Ascending aorta (tissue), 2 donors: ENCODE data around the gene CSNK1E. TPM values are rescaled to one million over a fixed set of nuclear protein-coding genes. Genes with fewer than 3 reads are reported as not detected.

Experiments used
- DNase-seq, 2 donors: peaks; one replicate each; pipeline ENCODE4 v3.0.0-alpha.2; 2019; ENCODE audit warnings: low spot score in 2 of 2
- H3K27ac ChIP-seq, 2 donors: fragments of 200-600 bp; sonication (generic); one replicate each; pipeline ENCODE4 v1.5.1; 2016 to 2017; ENCODE audit warnings: mild to moderate bottlenecking in 1 of 2
- H3K27me3 ChIP-seq: fragments of 200-600 bp; sonication (generic); one replicate; pipeline ENCODE4 v1.5.1; 2017
- H3K36me3 ChIP-seq, 2 donors: fragments of 200-600 bp; sonication (generic); one replicate each; pipeline ENCODE4 v1.5.1; 2016
- H3K4me1 ChIP-seq, 2 donors: fragments of 200-600 bp; sonication (generic); one replicate each; pipeline ENCODE4 v1.5.1; 2016 to 2017; ENCODE audit warnings: mild to moderate bottlenecking in 1 of 2
- H3K4me3 ChIP-seq, 2 donors: fragments of 200-600 bp; sonication (generic); one replicate each; pipeline ENCODE4 v1.5.1; 2016 to 2017; ENCODE audit warnings: mild to moderate bottlenecking in 1 of 2
- H3K9me3 ChIP-seq, 2 donors: fragments of 200-600 bp; sonication (generic); one replicate each; pipeline ENCODE4 v1.5.1; 2016
- intact Hi-C: fragments of 100-400 bp; cut with DNase I; formaldehyde crosslinking; loops from one replicate; pipeline ENCODE4 v1.15.1; 2023
- total RNA-seq: library from RNA; depleted of rRNA; stranded (reverse); fragments of >200 nt; gene quantifications from one replicate; pipeline ENCODE4 v1.1.0, GENCODE V29; 2016
- TF ChIP-seq, protein P1 (sequence below), 3 experiments: fragments of 200-600 bp in 2 of 3; fragments of 450-650 bp in 1 of 3; sonication (generic) in 2 of 3; IDR thresholded peaks; one replicate each; pipeline ENCODE4 v1.5.1; 2016 to 2019; ENCODE audit warnings: antibody characterized with exemption in 3 of 3, mild to moderate bottlenecking in 1 of 3, moderate library complexity in 1 of 3

Gene CSNK1E
- total RNA-seq, 1 donor from 2014 or later: 185 TPM

DNA sequence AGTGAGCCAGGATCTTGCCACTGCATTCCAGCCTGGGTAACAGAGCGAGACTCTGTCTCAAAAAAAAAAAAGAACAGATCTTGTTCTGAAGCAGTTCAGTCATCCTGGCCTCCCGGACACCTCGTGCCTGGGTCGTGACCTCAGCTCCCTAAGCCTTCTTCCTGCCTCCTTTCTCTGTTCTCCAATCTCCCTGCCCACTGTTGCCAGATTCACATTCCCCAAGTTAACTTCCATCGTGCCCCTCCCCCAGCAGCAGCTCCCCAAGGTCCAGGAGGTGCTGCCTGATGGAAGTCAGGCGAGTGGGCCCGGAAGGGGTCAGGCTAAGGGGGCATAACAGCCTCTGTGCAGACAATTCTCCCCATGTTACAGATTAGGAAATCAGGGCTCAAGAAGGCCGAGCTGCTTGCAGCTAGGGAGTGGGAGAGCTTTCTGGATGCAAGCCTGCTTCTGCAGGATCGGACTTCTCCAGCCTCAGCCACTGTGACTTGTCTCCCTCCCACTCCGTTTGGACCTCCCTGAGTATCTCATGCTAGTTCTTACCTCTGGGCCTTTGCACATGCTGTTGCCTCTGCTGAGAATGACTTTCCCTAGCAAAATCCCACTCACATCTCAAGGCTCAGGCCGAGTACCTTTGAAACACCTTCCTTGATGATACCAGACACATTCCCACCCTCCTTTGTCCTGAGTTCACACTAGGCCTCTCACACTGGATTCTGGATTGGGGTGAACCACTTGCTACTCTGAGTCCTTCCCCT lies 30.1 kb downstream of the CSNK1E start:
- H3K36me3 ChIP-seq: peaks cover 13 to 25% of the 10 kb centered on the region in 2 donors
- TF ChIP-seq, protein P1, sequence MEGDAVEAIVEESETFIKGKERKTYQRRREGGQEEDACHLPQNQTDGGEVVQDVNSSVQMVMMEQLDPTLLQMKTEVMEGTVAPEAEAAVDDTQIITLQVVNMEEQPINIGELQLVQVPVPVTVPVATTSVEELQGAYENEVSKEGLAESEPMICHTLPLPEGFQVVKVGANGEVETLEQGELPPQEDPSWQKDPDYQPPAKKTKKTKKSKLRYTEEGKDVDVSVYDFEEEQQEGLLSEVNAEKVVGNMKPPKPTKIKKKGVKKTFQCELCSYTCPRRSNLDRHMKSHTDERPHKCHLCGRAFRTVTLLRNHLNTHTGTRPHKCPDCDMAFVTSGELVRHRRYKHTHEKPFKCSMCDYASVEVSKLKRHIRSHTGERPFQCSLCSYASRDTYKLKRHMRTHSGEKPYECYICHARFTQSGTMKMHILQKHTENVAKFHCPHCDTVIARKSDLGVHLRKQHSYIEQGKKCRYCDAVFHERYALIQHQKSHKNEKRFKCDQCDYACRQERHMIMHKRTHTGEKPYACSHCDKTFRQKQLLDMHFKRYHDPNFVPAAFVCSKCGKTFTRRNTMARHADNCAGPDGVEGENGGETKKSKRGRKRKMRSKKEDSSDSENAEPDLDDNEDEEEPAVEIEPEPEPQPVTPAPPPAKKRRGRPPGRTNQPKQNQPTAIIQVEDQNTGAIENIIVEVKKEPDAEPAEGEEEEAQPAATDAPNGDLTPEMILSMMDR (IDR thresholded peaks at IDR 0.05): no peak
- H3K4me3 ChIP-seq: no peak overlapping the region
- no peak overlapping the region for H3K27ac ChIP-seq
- H3K4me1 ChIP-seq: peaks cover 3 to 15% of the 10 kb centered on the region in 2 donors
- H3K27me3 ChIP-seq: no peaks in the 10 kb centered on the region
- no peak for DNase-seq
- intact Hi-C loops: no loop called here
- H3K9me3 ChIP-seq: no peaks in the 10 kb centered on the region

DNA sequence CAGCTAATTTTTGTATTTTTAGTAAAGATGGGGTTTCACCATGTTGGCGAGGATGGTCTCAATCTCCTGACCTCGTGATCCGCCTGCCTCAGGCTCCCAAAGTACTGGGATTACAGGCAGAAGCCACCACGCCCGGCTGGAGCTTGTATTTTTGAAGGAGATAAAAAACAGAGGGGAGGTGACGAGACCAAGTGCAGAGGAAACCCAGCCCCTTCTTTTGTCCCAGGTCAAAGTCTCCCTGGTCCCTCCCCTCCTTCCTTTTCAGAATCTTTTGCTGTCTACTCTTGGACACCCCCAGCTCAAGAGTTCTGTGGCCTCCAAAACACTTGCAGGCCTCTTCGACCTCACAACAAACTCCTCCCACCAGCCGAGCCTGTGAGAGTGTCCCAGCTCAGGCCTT lies 32.2 kb downstream of the CSNK1E start:
- intact Hi-C loops: loop anchor here (2.0 kb wide), 1 partner anchor 20 kb away; no protein-coding TSS in a partner anchor
- peak overlapping the region; percentile 71 to 95 for H3K27ac ChIP-seq

GRCh38 chr22:38284042-38284402 lies 33.2 kb downstream of the CSNK1E start:
- peak in 1 of 2 donors; percentile 92 for DNase-seq
- intact Hi-C loops: loop anchor here (2.0 to 5.0 kb wide), 2 partner anchors 21 to 47 kb away; no protein-coding TSS in a partner anchor
- Histone ChIP-seq H3K4me1 (peaks cover 3 to 15% of the 10 kb centered on the region in 2 donors), H3K36me3 (peaks cover 4 to 9% of the 10 kb centered on the region in 2 donors), H3K4me3 (no peak overlapping the region), H3K27ac (peak overlapping the region; percentile 71 to 95), H3K27me3 (no peaks in the 10 kb centered on the region), H3K9me3 (no peaks in the 10 kb centered on the region)
- TF ChIP-seq, protein P1 (IDR thresholded peaks at IDR 0.05): no peak

More for the DNA sequence above, 32.2 kb downstream of the CSNK1E start:
- peaks cover 4 to 13% of the 10 kb centered on the region in 2 donors for H3K36me3 ChIP-seq
- TF ChIP-seq, protein P1 (IDR thresholded peaks at IDR 0.05): no peak
- H3K9me3 ChIP-seq: no peaks in the 10 kb centered on the region
- peaks cover 3 to 15% of the 10 kb centered on the region in 2 donors for H3K4me1 ChIP-seq
- H3K4me3 ChIP-seq: no peak overlapping the region
- DNase-seq: no peak
- no peaks in the 10 kb centered on the region for H3K27me3 ChIP-seq

- no peak overlapping the region for H3K4me3 ChIP-seq
- no peaks in the 10 kb centered on the region for H3K27me3 ChIP-seq
- intact Hi-C loops: loop anchor here (5.0 kb wide), 1 partner anchor 45 kb away; no protein-coding TSS in a partner anchor
- no peaks in the 10 kb centered on the region for H3K9me3 ChIP-seq
- peak overlapping the region in 1 of 2 donors; percentile 95 for H3K27ac ChIP-seq
- peaks cover 3 to 15% of the 10 kb centered on the region in 2 donors for H3K4me1 ChIP-seq
- DNase-seq: no peak
- H3K36me3 ChIP-seq: no peaks in the 10 kb centered on the region
- TF ChIP-seq, protein P1 (IDR thresholded peaks at IDR 0.05): no peak
Observed at GRCh38 chr22:38282397-38282796, 34.8 kb downstream of the CSNK1E start.

DNA sequence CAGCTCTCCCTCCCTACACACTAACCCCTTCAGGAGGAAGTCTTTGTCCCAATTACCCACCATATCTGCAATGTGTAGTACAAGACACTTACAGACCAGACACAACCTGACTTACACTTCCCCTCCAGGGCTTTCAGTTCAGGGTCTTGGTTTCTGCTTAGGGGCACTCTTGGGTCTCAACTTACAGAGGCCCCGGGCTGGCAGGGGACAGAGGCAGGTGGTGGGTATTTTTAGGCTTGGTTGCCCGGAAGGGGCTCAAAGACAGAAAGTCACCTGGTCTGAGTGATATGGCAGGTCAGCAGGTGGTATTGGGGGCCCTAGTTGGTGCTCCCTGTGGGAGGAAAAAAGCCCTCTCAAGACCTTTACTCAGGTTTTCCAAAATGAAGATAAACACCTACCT lies 41.1 kb downstream of the CSNK1E start:
- H3K4me1 ChIP-seq: peaks cover 2 to 12% of the 10 kb centered on the region in 2 donors
- H3K36me3 ChIP-seq: no peaks in the 10 kb centered on the region
- intact Hi-C loops: no loop called here
- TF ChIP-seq, protein P1 (IDR thresholded peaks at IDR 0.05): no peak
- DNase-seq: no peak
- H3K4me3 ChIP-seq: no peak overlapping the region
- H3K27ac ChIP-seq: no peak overlapping the region
- no peaks in the 10 kb centered on the region for H3K27me3 ChIP-seq
- H3K9me3 ChIP-seq: no peaks in the 10 kb centered on the region
